HG02610 (cell line): Measurements from ENCODE around the gene LONRF2.

ENCODE experiments used
- ATAC-seq: cut with Tn5 transposase; IDR thresholded peaks from one replicate; pipeline ENCODE4 v1.9.1; 2021; ENCODE audit warnings: mild to moderate bottlenecking, moderate library complexity; ENCODE audit not compliant: unreplicated experiment

The LONRF2 gene

DNA sequence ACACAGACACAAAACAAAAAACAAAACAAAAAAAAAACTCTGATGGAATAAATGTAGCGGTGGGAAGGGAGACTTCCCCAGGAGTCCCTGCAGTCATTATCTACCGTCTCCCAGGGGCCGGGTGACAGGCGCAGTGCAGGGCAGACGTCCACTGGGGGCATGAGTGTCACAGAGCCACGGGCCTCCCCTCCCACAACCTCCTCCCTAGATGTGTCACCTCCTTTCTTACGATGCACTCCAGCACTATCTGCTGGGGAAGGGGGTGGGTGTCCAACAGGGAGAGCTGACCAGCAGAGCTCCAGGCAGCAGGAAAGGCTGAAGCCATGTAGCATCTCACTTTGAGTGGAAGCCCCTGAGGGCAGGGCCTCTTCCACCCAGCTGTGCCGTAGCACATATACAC lies 84.5 kb downstream of the LONRF2 start:
- no peak for ATAC-seq

- ATAC-seq = no peak
Measured at GRCh38 chr2:100237163-100237562, 85.1 kb downstream of the LONRF2 start.

GRCh38 chr2:100236166-100236565 lies 86.1 kb downstream of the LONRF2 start:
- ATAC-seq = no peak

GRCh38 chr2:100235581-100235980 lies 86.7 kb downstream of the LONRF2 start:
- no peak for ATAC-seq

DNA sequence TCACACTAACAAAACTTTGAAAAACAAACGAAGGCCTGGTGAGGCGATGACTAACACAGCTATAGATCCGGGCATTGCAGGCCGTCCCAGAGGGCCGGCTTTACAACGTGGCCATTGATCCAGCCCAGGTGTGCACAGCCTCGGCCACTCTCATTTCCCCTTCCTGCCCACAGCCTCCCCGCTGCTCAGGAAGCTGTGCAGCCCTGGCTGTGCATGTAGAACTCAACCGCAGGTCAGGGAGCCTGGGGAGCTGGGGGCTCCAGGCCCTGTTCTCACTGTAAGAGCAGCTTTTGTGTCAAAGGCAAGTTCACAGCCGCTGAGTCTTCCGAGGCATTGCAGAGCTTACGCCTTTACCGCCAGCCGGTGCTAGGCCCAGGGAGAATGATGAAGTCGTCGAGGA lies 87.2 kb downstream of the LONRF2 start:
- peak; percentile 91 for ATAC-seq

GRCh38 chr2:100234141-100234540 lies 88.2 kb downstream of the LONRF2 start:
- no peak for ATAC-seq

DNA sequence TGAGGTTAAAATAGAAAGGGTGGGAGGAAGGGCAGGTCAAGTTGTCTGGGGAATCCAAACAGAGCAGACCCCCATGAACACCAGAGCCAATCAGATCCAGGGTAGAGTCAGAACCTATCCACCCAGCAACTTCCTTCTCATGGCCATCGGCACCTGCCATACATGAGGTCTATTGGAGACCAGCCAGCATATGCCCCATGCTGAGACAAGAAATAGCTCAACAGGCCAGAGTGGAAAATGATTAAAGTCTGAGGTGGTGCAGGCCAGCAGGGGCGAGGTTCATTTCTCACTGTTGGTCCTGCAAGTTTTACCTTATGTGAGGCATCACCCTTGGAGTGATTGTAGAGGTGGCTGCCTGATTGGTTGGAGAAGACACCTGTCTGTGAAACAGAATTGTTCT lies 89.2 kb downstream of the LONRF2 start:
- ATAC-seq = no peak

- ATAC-seq = no peak
Measured at GRCh38 chr2:100230754-100231153, 91.5 kb downstream of the LONRF2 start.

DNA sequence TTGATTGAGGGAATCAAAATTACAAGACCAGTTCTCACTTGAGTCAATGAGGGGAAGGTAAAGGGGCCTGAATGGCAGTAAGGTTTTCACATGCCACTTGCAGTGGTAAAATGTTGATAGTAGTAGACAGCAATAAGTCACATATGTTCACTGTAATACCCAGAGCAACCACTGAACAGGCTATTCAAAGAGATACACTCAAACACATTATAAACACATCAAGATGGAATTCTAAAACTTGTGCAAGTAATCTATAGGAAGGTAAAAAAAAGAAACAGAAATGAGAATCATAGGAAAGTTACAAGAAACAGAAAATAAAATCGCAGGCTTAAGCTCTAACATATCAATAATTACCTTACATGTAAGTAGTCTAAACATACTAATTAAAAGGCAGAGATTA lies 93.3 kb downstream of the LONRF2 start:
- no peak for ATAC-seq

DNA sequence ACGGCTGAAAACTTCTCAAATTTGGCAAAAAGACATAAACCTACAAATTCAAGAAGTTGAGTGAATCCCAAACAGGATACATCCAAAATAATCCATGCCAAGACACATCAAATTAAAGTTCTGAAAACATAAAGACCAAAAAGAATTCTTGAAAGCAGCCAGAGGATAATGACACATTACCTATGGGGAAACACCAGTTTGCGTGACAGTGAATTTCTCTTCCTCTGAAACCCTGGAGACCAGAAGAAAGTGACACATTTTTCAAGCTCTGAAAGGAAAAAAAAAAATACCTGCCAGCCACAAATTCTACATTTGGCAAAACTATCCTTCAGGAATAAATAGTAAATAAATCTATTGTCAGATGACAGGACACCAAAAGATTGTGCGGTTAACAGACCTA lies 93.9 kb downstream of the LONRF2 start:
- peak; percentile 41 for ATAC-seq

- ATAC-seq = no peak
Measured at GRCh38 chr2:100224988-100225710, 97.2 kb downstream of the LONRF2 start.

- ATAC-seq = no peak
Measured at GRCh38 chr2:100223502-100223901, 98.8 kb downstream of the LONRF2 start.
